MG63 (cell line): ENCODE results near the gene SUB1. TPM values are rescaled to one million over a fixed set of nuclear protein-coding genes. Genes with fewer than 3 reads are reported as not detected.

Experiments used
- DNase-seq: peaks from one replicate; pipeline ENCODE4 v3.0.0-alpha.2; 2020
- H3K27me3 ChIP-seq: fragments of 250-450 bp; sonication (Bioruptor Pico); 2 replicates; pipeline ENCODE4 v1.5.1; 2020; ENCODE audit warnings: mild to moderate bottlenecking, moderate library complexity
- H3K36me3 ChIP-seq: fragments of 250-450 bp; sonication (Bioruptor Pico); 2 replicates; pipeline ENCODE4 v1.5.1; 2020; ENCODE audit warnings: mild to moderate bottlenecking, moderate library complexity
- H3K4me3 ChIP-seq: fragments of 250-450 bp; sonication (Bioruptor Pico); 2 replicates; pipeline ENCODE4 v1.5.1; 2020; ENCODE audit warnings: mild to moderate bottlenecking, moderate library complexity
- H3K9me3 ChIP-seq: fragments of 250-450 bp; sonication (Bioruptor Pico); 2 replicates; pipeline ENCODE4 v1.5.1; 2020; ENCODE audit warnings: mild to moderate bottlenecking, moderate library complexity
- total RNA-seq: library from RNA; depleted of rRNA; stranded (reverse); fragments of >200 nt; shearing (Covaris generic); gene quantifications from 2 replicates; pipeline ENCODE4 v1.2.3, GENCODE V29; 2014; ENCODE audit warnings: low replicate concordance

Gene SUB1
- total RNA-seq, 1 experiment from 2014 or later, result 640 TPM

DNA sequence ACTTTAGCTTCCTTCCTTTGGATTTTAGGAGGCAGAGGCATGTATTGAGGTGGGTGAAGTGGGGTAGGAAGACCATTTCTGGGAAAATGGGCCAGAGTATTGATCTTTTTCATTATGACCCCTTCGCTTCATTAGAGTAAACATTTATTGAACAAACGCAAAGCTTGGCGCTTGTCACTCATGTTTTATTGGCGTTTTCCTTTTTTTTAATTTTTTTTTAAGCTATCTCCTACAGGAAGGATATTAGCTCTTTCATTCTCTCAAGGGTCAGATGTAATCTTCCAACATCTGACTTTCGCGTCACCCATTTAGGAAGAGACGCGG is 273 bp upstream of the SUB1 start:
- H3K9me3 ChIP-seq, result peaks cover 8% of the 10 kb centered on the region
- no peak for DNase-seq
- peaks cover 40% of the 10 kb centered on the region for H3K36me3 ChIP-seq
- no peaks in the 10 kb centered on the region for H3K27me3 ChIP-seq
- H3K4me3 ChIP-seq, result peak overlapping the region; percentile 99

DNA sequence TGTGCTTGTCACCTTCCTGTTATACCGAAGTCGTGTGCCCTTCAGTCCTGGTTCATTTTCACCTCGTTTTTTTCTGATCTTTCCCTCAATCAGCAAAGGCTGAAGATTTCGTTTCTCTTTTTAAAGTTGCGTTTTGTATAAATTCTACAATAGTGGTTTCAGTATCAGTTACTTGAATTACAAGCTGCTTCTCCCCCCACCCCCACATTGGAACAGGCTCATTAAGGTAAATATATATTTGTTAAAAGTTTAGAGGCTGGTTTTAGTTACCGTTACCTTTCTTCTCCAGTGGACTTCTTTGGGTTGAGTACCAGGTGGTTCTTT is 881 bp downstream of the SUB1 start:
- Histone ChIP-seq H3K4me3 (peak overlapping the region; percentile 99), H3K36me3 (peaks cover 48% of the 10 kb centered on the region), H3K27me3 (no peaks in the 10 kb centered on the region), H3K9me3 (peaks cover 8% of the 10 kb centered on the region)
- no peak for DNase-seq

DNA sequence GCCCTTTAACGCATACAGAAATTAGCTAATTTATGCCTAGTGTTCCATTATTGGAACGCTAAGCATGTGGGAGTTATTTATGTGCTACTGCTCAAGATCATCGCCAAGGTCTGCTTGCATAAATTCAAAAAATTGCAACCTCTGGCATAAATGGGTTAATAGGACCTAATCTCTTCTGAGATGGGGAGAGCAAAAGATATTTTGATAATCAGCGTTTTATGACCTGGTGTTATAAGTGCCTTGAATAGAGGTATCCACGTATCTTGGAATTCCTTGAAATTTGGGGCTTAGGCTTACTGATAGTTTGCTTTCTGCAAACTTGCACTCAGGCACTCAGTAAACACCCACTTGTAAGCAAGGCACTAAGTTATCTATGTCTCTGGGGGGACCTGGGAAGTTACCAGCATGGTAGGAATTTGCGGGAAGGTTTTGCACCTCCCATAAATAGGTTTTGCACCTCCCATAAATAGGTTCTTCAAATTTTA is 1.8 kb downstream of the SUB1 start:
- peaks cover 8% of the 10 kb centered on the region for H3K9me3 ChIP-seq
- H3K36me3 ChIP-seq, result peaks cover 57% of the 10 kb centered on the region
- H3K4me3 ChIP-seq, result peak overlapping the region; percentile 99
- DNase-seq, result no peak
- H3K27me3 ChIP-seq, result no peaks in the 10 kb centered on the region

DNA sequence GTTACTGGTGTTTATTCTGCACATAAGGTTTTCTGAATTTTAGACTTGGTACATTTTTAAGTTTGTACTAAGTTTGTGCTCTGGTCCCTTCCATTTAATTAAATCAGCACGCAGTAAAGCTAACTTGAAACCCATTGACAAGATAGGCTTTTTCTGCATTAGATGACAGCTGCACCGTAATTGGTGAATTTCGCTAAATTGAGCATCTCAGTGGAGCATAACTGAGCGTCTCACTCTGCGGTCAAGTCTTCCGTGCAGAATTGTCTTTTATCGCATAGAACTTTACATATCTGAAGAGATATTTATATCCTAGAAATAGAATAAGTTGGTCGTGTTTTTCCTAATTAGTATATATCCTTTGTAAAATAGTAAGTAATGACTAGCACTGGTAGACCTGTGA is 4.1 kb downstream of the SUB1 start:
- Histone ChIP-seq H3K36me3 (peaks cover 80% of the 10 kb centered on the region), H3K9me3 (peaks cover 8% of the 10 kb centered on the region), H3K4me3 (no peak overlapping the region), H3K27me3 (no peaks in the 10 kb centered on the region)
- no peak for DNase-seq

DNA sequence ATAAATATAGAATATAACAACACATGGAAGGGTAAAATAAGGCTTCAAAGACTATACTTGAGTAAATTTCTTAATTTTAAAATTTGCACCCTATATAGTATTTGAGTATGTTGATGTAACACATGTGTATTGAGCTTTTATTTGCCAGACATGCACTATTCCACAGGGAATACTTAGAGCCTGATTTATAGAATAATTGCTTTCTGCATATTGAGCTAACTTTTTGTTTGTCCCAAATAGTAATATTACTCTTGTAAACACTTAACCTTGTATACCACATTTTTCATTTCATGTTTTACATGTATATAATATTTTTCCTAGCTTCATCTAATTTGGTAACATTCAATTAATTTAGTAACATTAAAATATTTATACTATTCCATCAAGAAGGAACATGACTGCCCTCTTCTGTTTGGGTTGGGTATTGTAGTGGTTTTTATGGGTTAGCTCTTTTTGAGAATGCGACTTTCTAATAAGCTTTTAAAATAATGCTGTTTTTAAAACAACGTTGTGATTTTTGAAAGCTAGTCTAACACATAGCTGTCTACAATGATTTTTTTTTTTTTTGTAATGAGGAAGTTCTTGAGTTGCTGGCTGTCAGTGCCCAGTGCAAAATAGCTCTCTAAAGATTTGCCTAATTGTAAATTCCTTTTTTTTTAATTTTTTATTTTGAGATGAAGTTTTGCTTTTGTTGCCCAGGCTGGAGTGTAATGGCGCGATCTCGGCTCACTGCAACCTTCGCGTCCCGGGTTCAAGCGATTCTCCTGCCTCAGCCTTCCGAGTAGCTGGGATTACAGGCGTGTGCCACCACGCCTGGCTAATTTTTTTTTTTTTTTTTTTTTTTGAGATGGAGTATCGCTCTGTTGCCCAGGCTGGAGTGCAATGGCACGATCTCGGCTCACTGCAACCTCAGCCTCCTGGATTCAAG is 4.8 kb downstream of the SUB1 start:
- no peak for DNase-seq
- Histone ChIP-seq H3K36me3 (peaks cover 88% of the 10 kb centered on the region), H3K4me3 (no peak overlapping the region)

DNA sequence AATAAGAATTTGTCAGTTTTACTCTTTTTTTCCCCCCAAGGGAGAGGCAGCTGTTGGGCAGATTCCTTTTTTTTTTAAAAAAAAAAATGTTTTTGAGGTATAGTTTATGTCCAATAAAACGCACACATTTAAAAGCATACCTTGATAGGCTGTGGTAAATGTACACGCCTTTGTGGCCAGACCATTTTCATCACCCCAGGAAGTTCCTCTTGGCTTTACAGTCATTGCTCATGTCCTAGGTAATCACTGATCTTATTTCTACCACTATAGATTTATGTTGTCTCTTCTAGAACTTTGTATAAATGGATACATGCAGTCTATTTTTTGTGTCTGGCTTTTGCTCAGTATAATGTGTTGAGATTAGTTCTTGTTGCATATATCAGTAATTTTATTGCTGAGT is 9.8 kb downstream of the SUB1 start:
- Histone ChIP-seq H3K9me3 (no peaks in the 10 kb centered on the region), H3K36me3 (peaks cover 90% of the 10 kb centered on the region), H3K27me3 (no peaks in the 10 kb centered on the region), H3K4me3 (no peak overlapping the region)
- no peak for DNase-seq

More for the DNA sequence above, 4.8 kb downstream of the SUB1 start:
- no peaks in the 10 kb centered on the region for H3K27me3 ChIP-seq
- H3K9me3 ChIP-seq, result peaks cover under 1% of the 10 kb centered on the region; the same call in 1 of the 2 replicates

DNA sequence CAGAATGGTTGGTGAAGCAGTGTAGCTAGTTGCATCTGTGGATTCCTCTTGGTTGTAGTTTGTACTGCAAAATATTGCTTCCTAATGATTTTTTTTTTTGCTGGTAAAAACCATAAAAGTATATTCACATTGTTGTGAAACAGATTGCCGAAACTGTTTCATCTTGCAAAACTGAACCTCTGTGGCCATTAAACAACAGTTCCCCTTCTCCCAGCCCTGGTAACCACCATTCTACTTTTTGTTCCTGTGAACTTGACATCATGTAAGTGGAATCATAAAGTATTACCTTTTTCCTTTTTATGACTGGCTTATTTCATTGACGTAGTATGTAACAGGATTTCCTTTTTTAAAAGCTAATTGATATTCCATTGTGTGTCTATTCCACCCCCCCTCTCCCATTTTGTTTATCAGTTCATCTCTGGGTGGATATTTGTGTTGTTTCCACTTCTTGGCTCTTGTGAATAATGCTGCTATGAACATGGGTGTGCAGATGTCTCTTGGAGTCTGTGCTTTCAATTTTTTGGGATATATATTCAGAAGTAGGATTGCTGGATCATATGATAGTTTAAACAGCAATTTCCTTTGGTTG is 11.8 kb downstream of the SUB1 start:
- Histone ChIP-seq H3K9me3 (no peaks in the 10 kb centered on the region), H3K36me3 (peaks cover 93% of the 10 kb centered on the region), H3K4me3 (no peak overlapping the region), H3K27me3 (no peaks in the 10 kb centered on the region)
- DNase-seq, result no peak

DNA sequence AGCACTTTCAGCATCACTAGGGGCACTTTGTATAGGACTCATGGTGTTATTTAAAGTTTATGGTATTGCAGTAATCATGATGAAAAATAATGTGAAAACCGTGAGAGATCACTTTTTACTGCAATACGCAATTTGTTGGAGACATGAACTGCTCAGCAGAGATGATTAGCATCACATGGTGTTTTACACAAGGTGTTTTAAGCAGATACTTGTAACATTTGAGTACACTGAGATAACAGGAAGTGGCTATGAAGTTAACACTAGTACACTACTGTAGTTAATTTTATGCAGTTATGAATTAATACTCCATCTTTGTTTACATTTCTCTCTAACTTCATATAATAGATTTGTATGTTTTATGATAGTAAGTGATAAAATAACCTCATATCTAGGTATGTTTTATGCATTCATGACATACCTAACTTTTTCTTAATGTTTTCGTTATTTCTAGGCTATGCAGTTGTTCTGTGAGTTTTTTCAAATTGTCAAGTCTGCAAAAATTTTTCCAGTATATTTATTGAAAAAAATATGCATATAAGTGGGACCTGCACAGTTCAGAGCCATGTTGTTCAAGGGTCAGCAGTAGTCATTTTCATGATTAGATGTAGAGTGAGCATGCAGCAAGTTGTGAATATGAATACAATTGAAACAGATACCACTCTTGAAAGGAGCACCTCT is 13.0 kb downstream of the SUB1 start:
- peaks cover 92% of the 10 kb centered on the region for H3K36me3 ChIP-seq
- DNase-seq, result no peak

DNA sequence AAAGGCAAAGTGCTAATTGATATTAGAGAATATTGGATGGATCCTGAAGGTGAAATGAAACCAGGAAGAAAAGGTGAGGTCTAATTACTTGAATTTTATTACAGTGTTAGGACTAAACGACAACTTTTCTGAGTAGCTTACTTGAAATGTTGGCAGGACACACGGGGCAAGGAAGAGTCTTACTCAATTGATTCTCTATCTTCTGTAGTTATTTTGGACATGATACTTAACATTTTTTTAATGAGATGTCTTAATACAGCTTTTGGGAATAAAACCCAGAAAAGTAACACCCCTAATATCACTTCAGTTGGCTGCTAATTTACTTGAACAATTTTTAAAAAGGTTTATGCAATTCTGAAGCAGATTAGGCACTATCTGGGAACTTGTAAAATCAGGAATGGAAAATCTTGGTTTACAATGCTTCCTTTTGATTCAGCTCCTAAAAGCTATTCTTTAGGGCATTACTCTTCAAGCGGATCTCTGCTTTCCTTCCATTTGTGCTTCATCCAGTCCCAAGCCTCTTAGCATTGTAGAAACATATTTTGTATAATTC is 13.7 kb downstream of the SUB1 start:
- no peak for DNase-seq
- Histone ChIP-seq H3K27me3 (no peaks in the 10 kb centered on the region), H3K36me3 (peaks cover 92% of the 10 kb centered on the region), H3K4me3 (no peak overlapping the region), H3K9me3 (no peaks in the 10 kb centered on the region)

More for the DNA sequence above, 13.0 kb downstream of the SUB1 start:
- Histone ChIP-seq H3K9me3 (no peaks in the 10 kb centered on the region), H3K4me3 (no peak overlapping the region), H3K27me3 (no peaks in the 10 kb centered on the region)

DNA sequence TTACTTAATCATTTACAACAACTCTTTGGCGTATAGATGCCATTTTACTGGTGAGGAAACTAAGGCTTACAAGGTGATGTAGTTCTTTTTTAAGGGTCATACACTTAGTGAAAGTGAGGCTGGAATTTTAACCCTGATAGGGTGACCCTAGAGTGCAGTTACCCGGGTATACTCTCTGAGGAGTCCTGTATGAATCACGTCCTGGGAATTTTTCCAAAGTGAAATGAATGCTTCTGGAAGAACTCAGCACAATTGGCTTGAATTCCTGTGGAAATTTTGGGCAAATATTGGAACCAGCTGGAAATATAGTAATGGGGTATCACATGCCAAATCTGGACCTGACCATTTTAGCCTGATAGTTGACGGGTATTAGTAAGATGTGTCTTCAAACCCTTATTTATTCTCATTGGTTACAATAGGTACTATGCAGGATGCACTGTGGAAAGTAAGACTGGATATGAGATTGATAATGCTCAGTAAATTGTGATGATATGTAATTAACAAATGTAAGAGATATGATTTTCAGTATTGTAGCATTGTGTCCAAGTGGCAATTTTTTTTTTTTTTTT is 14.8 kb downstream of the SUB1 start:
- Histone ChIP-seq H3K27me3 (no peaks in the 10 kb centered on the region), H3K36me3 (peaks cover 90% of the 10 kb centered on the region), H3K4me3 (no peak overlapping the region), H3K9me3 (no peaks in the 10 kb centered on the region)
- DNase-seq, result peak; percentile 52

DNA sequence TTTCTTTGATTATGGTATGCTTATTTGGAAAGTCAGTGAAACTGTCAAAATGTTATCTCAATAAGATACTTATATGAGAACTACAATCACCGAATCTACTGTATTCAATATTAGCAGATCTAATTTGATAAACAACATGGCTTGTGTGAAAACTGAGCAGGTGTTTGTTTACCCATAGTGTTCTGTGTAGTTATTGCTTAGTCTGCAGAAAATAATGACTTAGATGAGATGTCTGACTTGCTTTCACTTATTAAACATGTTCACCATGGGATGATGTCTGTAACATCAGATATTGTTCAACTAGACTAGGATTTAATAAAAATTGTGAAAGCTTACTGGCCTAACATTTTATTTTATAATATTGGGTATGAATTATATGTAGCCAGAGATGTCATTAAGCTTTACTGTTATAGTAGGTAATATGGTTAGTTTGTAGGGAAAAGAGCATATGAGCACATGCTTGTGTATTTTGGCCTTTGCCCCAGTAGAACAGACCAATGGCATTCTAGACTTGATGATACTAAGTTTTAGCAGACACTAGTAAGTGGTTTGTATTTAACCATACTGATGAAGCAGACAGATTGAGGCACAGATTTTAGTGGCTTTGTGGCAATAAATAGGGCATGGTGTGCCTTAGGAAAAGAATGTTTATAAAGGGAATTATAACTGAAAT is 16.4 kb downstream of the SUB1 start:
- Histone ChIP-seq H3K9me3 (no peaks in the 10 kb centered on the region), H3K36me3 (peaks cover 78% of the 10 kb centered on the region)
- DNase-seq, result no peak

DNA sequence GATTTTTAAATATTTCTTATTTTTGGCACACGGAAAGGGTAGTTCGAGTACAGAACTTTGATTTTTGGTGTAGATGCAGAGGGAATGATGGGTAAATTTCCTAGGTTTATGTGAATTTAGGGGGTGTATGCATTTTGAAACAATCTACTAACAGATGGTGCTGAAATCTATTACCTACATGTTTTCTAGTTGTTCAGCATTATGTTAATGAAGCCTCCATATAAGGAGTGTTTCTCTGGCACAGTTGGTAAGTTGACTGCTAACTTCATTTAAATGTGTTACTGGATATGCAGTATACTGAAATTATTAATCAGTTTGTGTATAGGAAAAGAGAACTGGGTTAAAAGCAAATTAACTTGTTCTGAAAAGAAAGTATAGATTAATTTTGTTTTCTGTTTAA is 17.5 kb downstream of the SUB1 start:
- H3K4me3 ChIP-seq, result no peak overlapping the region
- peaks cover 74% of the 10 kb centered on the region for H3K36me3 ChIP-seq
- H3K27me3 ChIP-seq, result no peaks in the 10 kb centered on the region
- no peak for DNase-seq
- no peaks in the 10 kb centered on the region for H3K9me3 ChIP-seq

More for the DNA sequence above, 16.4 kb downstream of the SUB1 start:
- H3K4me3 ChIP-seq, result no peak overlapping the region
- H3K27me3 ChIP-seq, result no peaks in the 10 kb centered on the region

DNA sequence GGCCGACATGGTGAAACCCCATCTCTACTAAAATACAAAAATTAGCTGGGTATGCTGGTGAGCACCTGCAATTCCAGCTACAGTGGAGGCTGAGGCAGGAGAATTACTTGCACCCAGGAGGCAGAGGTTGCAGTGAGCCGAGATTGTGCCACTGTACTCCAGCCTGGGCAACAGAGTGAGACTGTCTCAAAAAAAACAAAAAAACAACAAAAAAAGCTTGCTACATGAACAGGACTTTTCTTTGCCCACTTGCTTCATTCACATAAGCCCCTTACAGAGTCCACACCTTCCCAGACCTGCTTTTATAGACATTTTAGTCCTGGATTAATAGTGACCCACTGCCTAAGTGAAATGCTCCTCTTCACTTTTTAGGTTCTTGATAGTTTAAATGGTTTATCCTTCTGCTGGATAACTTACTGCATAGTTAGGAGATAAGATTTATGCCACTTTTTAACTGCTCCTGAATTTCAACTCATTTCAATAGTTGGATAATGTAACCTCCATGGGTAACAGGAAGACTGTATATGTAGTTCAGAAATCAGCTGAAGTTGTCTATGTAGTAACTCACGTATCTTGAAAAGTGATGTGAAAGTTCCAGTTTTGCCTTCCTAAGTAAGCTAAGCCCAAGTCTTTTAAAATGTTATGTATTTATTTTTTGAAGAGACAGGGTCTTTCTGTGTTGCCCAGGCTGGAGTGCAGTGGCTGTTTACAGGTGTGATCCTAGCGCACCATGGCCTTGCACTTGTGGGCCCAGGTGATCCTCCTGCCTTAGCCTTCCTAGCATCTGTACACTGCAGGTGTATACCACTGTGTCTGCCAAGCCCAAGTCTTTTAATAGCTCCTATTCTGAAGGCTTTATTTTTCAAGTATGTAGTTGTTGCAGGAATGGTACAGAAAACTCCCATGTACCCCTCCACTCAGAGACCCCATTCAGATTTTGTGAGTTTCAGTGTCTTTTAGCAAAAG is 19.7 kb downstream of the SUB1 start:
- H3K36me3 ChIP-seq, result peaks cover 61% of the 10 kb centered on the region
- H3K4me3 ChIP-seq, result no peak overlapping the region
- DNase-seq, result no peak
- H3K27me3 ChIP-seq, result no peaks in the 10 kb centered on the region
- no peaks in the 10 kb centered on the region for H3K9me3 ChIP-seq

DNA sequence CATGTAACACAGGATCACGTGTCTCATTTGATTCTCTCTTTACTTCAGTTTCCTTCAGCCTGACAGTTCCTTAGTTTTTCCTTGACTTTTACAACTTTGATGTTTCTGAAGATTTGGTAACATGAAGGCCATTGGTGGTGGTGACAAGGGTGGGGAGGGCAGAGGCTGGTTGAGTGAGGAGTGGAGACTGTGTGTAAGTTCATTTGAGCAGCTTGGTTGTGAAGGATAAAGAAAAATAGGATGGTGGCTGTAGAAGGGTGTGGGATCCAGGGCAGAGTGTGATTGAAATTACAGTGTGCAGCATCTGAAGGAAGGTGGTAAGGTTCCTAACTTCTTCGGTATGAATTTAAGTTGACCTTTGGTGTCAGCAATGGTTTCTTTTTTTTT is 20.4 kb downstream of the SUB1 start:
- Histone ChIP-seq H3K36me3 (peaks cover 55% of the 10 kb centered on the region), H3K4me3 (no peak overlapping the region), H3K9me3 (no peaks in the 10 kb centered on the region), H3K27me3 (no peaks in the 10 kb centered on the region)
- DNase-seq, result no peak

DNA sequence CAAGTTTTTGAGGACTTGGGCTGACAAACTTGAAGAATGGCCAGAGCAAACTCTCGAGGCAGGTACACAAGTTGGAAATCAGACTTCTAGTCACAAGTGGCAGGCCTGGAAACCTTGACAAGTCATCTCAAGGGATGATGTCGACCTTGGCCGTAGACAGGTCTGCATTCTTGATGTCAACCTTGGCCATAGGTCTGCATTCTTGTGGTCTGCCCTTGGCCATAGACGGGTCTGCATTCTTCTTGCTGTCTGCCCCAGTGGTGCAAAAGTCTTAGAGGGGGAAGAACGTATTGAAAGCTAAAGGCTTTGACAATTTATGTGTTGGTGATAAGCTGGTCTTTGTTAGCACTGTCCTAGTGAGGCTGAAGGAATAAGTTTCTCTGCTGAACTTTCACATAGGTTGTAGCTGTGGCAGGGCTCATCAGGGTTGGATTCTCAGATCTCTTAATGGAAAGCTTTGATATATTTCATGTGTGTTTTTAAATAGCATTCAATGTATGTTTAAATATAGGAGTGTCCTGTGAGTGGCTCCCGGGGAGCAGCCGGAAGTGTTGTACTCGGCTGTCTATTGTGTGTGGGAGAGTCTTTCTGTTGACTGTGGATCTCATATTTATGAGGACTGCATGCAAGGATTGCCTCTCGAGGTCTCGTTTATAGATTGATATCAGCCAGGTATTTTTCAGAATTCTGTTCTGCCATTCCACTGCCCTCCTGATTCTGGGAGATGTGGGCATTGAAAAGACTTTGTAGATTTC is 27.0 kb downstream of the SUB1 start:
- Histone ChIP-seq H3K9me3 (no peaks in the 10 kb centered on the region), H3K36me3 (peaks cover 10% of the 10 kb centered on the region), H3K27me3 (no peaks in the 10 kb centered on the region), H3K4me3 (no peak overlapping the region)
- DNase-seq, result peak; percentile 53
